ENCODE results near the gene CBX4. TPM values are rescaled to one million over a fixed set of nuclear protein-coding genes. Genes with fewer than 3 reads are reported as not detected.

The CBX4 gene
- total RNA-seq, 1 donor from 2014 or later, result 43.4 TPM

GRCh38 chr17:79802736-79803420 is 36.4 kb downstream of the CBX4 start:
- no peak for FAIRE-seq
- H3K4me3 ChIP-seq (ENCODE audit: low read depth, low read length), result no peak overlapping the region
- no peak for TF ChIP-seq CTCF (IDR thresholded peaks at IDR 0.05; ENCODE audit: insufficient read depth, low read length, severe bottlenecking)
- H3K36me3 ChIP-seq (ENCODE audit: control insufficient read depth, insufficient read depth, low read length), result no peaks in the 10 kb centered on the region
- no peak for DNase-seq (ENCODE audit: low read depth)
- H3K27me3 ChIP-seq (ENCODE audit: control insufficient read depth, insufficient read depth, low read length), result peaks cover 84% of the 10 kb centered on the region

GRCh38 chr17:79802039-79802735 is 37.1 kb downstream of the CBX4 start:
- TF ChIP-seq CTCF (IDR thresholded peaks at IDR 0.05; ENCODE audit: insufficient read depth, low read length, severe bottlenecking), result no peak
- Histone ChIP-seq H3K36me3 (ENCODE audit: control insufficient read depth, insufficient read depth, low read length) (no peaks in the 10 kb centered on the region), H3K4me3 (ENCODE audit: low read depth, low read length) (no peak overlapping the region), H3K27me3 (ENCODE audit: control insufficient read depth, insufficient read depth, low read length) (peaks cover 77% of the 10 kb centered on the region)
- FAIRE-seq (no peak), DNase-seq (ENCODE audit: low read depth) (no peak)

- Histone ChIP-seq H3K4me3 (ENCODE audit: low read depth, low read length) (peak overlapping the region; percentile 26), H3K27me3 (ENCODE audit: control insufficient read depth, insufficient read depth, low read length) (peaks cover 69% of the 10 kb centered on the region), H3K36me3 (ENCODE audit: control insufficient read depth, insufficient read depth, low read length) (no peaks in the 10 kb centered on the region)
- DNase-seq (ENCODE audit: low read depth) (no peak), FAIRE-seq (no peak)
- TF ChIP-seq CTCF (IDR thresholded peaks at IDR 0.05; ENCODE audit: insufficient read depth, low read length, severe bottlenecking), result no peak
Observed at GRCh38 chr17:79801156-79802038, 37.8 kb downstream of the CBX4 start.

- H3K36me3 ChIP-seq (ENCODE audit: control insufficient read depth, insufficient read depth, low read length), result no peaks in the 10 kb centered on the region
- peaks cover 61% of the 10 kb centered on the region for H3K27me3 ChIP-seq (ENCODE audit: control insufficient read depth, insufficient read depth, low read length)
- peak overlapping the region; percentile 26 for H3K4me3 ChIP-seq (ENCODE audit: low read depth, low read length)
- TF ChIP-seq CTCF (IDR thresholded peaks at IDR 0.05; ENCODE audit: insufficient read depth, low read length, severe bottlenecking), result no peak
- no peak for DNase-seq (ENCODE audit: low read depth)
- FAIRE-seq, result no peak
Observed at GRCh38 chr17:79800325-79801155, 38.7 kb downstream of the CBX4 start.

- Histone ChIP-seq H3K36me3 (ENCODE audit: control insufficient read depth, insufficient read depth, low read length) (peaks cover 5% of the 10 kb centered on the region), H3K27me3 (ENCODE audit: control insufficient read depth, insufficient read depth, low read length) (peaks cover 54% of the 10 kb centered on the region), H3K4me3 (ENCODE audit: low read depth, low read length) (no peak overlapping the region)
- FAIRE-seq, result no peak
- TF ChIP-seq CTCF (IDR thresholded peaks at IDR 0.05; ENCODE audit: insufficient read depth, low read length, severe bottlenecking), result no peak
- no peak for DNase-seq (ENCODE audit: low read depth)
Observed at GRCh38 chr17:79799538-79800324, 39.5 kb downstream of the CBX4 start.

Measured in bronchial epithelial cell (primary cell).